Heart left ventricle (tissue), 13 donors: ENCODE measurements around the gene PRRG2.

ENCODE experiments used
- CTCF ChIP-seq, 12 donors: fragments of 200-600 bp; sonication (generic) in 4 of 12; IDR thresholded peaks; one replicate each; pipeline versions ENCODE4 v1.5.0 to v1.8.0; 2018 to 2022; ENCODE audit warnings: antibody characterized with exemption in 12 of 12, mild to moderate bottlenecking in 5 of 12
- POLR2A ChIP-seq, 2 donors: fragments of 450-650 bp; IDR thresholded peaks; one replicate each; pipeline ENCODE4 v1.6.1; 2017; ENCODE audit warnings: antibody characterized with exemption in 2 of 2, mild to moderate bottlenecking in 2 of 2, moderate library complexity in 2 of 2
- donor health status: ischemic (EF 13 %, LVEDD 7.1; RV severe dilation, severe dysfunction).
- donor health status: DM: no; HTN: yes; CAD: no.
- donor health status: DM: no; HTN: no; CAD: no.
- donor health status: ischemic (EF 25% LVEDD 6.9; RV normal size, moderate dysfunction).
- donor health status: ischemic (EF 25% LVEDD 5.7; RV mildly dilated, moderate dysfunction).
- donor health status: ischemic (EF 35%, LVEDD 5.7; RV mildly dilated, moderate dysfunction).
- donor health status: nonischemic (EF 11% LVEDD 7.7; RV severe dilation, severe dysfunction).
- donor health status: DM: yes; HTN: yes; CAD: no.
- donor health status: PGD.
- donor health status: ischemic (EF 29% LVEDD 5.4; RV normal size, mild dysfunction).
- donor health status: nonischemic (EF 23%, LVEDD 6.1; RV moderate dilation, normal function).

GRCh38 chr19:49573009-49573408, 8.1 kb upstream of the PRRG2 start:
- TF ChIP-seq CTCF (IDR thresholded peaks at IDR 0.05) = no peak
- TF ChIP-seq POLR2A (IDR thresholded peaks at IDR 0.05) = no peak
